Measurements from ENCODE around the gene XYLT2. TPM values are rescaled to one million over a fixed set of nuclear protein-coding genes. Genes with fewer than 3 reads are reported as not detected.

Gene XYLT2
- total and polyA plus RNA-seq, 2 of the 13 experiments (the other 11 are each of a cell fraction or from before 2014, with no cell fraction given): 17.0 to 22.1 TPM

GRCh38 chr17:50345432-50346312 lies at the start of gene XYLT2 (continued):
- TF ChIP-seq, protein P1, sequence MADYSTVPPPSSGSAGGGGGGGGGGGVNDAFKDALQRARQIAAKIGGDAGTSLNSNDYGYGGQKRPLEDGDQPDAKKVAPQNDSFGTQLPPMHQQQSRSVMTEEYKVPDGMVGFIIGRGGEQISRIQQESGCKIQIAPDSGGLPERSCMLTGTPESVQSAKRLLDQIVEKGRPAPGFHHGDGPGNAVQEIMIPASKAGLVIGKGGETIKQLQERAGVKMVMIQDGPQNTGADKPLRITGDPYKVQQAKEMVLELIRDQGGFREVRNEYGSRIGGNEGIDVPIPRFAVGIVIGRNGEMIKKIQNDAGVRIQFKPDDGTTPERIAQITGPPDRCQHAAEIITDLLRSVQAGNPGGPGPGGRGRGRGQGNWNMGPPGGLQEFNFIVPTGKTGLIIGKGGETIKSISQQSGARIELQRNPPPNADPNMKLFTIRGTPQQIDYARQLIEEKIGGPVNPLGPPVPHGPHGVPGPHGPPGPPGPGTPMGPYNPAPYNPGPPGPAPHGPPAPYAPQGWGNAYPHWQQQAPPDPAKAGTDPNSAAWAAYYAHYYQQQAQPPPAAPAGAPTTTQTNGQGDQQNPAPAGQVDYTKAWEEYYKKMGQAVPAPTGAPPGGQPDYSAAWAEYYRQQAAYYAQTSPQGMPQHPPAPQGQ (CRISPR knock-in tag; IDR thresholded peaks at IDR 0.05; ENCODE audit: borderline replicate concordance): no peak
- TF ChIP-seq ZNF205 (CRISPR knock-in tag; IDR thresholded peaks at IDR 0.05) (no peak), XBP1 (CRISPR knock-in tag; IDR thresholded peaks at IDR 0.05) (0 out of 2 replicates have a peak, but pooled peaks have one; percentile 16), MBNL3 (CRISPR knock-in tag; conservative IDR thresholded peaks at IDR 0.05) (no peak), ZNF484 (CRISPR knock-in tag; IDR thresholded peaks at IDR 0.05; ENCODE audit: borderline replicate concordance, low read depth) (no peak), ZNF549 (CRISPR knock-in tag; IDR thresholded peaks at IDR 0.05) (no peak), MLXIP (CRISPR knock-in tag; IDR thresholded peaks at IDR 0.05; ENCODE audit: borderline replicate concordance) (no peak; the same call in 1 of the 2 replicates), ZBTB42 (CRISPR knock-in tag; IDR thresholded peaks at IDR 0.05) (no peak), RFX1 (IDR thresholded peaks at IDR 0.05) (no peak), HCFC1 (IDR thresholded peaks at IDR 0.05; ENCODE audit: low read depth, low read length) (no peak), AGO2 (optimal IDR thresholded peaks at IDR 0.05; ENCODE audit: low read depth, low read length) (no peak), ATF1 (CRISPR knock-in tag; IDR thresholded peaks at IDR 0.05) (no peak), MLLT10 (CRISPR knock-in tag; IDR thresholded peaks at IDR 0.05) (no peak), CEBPB (IDR thresholded peaks at IDR 0.05; ENCODE audit: borderline replicate concordance, low read depth, low read length) (no peak)
- TF ChIP-seq, protein P2, sequence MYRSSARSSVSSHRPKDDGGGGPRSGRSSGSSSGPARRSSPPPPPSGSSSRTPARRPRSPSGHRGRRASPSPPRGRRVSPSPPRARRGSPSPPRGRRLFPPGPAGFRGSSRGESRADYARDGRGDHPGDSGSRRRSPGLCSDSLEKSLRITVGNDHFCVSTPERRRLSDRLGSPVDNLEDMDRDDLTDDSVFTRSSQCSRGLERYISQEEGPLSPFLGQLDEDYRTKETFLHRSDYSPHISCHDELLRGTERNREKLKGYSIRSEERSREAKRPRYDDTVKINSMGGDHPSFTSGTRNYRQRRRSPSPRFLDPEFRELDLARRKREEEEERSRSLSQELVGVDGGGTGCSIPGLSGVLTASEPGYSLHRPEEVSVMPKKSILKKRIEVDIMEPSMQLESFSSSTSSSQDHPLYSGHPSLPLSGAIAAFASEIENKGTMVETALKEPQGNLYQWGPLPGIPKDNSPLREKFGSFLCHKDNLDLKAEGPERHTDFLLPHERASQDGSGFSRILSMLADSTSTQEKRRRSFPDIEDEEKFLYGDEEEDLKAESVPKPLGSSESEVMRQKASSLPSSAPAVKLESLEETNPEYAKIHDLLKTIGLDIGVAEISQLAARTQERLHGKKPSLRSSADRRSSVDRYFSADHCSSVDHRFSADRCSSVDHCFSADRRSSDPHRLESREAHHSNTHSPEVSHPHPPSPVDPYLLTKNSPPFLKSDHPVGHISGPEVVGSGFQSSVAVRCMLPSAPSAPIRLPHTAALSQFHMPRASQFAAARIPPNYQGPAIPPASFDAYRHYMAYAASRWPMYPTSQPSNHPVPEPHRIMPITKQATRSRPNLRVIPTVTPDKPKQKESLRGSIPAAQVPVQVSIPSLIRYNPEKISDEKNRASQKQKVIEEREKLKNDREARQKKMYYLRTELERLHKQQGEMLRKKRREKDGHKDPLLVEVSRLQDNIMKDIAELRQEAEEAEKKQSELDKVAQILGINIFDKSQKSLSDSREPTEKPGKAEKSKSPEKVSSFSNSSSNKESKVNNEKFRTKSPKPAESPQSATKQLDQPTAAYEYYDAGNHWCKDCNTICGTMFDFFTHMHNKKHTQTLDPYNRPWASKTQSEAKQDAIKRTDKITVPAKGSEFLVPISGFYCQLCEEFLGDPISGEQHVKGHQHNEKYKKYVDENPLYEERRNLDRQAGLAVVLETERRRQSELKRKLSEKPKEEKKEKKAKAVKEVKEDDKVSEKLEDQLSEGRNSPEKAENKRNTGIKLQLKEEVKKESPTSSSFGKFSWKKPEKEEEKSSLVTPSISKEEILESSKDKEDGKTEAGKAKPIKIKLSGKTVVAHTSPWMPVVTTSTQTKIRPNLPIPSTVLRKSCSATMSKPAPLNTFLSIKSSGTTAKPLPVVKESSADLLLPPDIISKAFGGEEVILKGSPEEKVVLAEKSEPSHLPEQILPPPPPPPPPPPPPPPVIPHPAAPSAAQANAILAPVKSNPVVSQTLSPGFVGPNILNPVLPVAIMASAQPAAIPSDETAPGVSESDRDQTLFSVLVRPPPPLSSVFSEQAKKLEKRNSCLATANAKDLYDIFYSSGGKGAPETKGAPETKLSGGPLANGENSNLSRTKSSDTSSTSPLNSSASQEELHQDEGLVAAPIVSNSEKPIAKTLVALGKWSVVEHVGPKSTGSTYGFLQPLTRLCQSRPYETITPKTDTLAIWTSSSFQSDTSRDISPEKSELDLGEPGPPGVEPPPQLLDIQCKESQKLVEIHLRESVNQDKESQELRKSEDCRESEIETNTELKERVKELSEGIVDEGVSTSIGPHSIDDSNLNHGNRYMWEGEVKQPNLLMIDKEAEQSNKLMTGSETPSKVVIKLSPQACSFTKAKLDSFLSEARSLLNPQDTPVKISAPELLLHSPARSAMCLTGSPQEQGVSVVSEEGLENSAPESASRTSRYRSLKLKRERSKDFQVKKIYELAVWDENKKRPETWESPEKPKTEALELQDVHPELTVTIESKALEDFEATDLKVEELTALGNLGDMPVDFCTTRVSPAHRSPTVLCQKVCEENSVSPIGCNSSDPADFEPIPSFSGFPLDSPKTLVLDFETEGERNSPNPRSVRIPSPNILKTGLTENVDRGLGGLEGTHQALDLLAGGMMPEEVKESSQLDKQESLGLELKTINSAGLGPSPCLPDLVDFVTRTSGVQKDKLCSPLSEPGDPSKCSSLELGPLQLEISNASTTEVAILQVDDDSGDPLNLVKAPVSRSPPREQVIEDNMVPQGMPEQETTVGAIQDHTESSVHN (CRISPR knock-in tag; IDR thresholded peaks at IDR 0.05): no peak

Data from HepG2 (cell line).